ENCODE measurements around the gene TMEM129. TPM values are rescaled to one million over a fixed set of nuclear protein-coding genes. Genes with fewer than 3 reads are reported as not detected.

TMEM129 gene
- total and polyA plus RNA-seq, 10 of the 15 experiments (the other 5 are each of a cell fraction or from before 2014, with no cell fraction given) = 0.19 to 24.9 (median 13.2) TPM

GRCh38 chr4:1736812-1737211, 15.7 kb upstream of the TMEM129 start:
- no peaks in the 10 kb centered on the region for H4K20me1 ChIP-seq (ENCODE audit: control insufficient read depth, insufficient read depth)
- H3K27me3 ChIP-seq (replicated peaks in 1 of 2; ENCODE audit: control insufficient read depth in 2 of 2, insufficient read depth in 2 of 2, low read length in 1 of 2) = no peaks in the 10 kb centered on the region
- ChIA-PET RAD21 (ENCODE audit: unreplicated experiment) (no interaction called here), CTCF (no interaction called here), POLR2A (no interaction called here), SMC1A (ENCODE audit: uncharacterized antibody, unreplicated experiment) (no interaction called here)
- H3K4me2 ChIP-seq (ENCODE audit: control insufficient read depth, insufficient read depth) = no peak overlapping the region
- H3K79me2 ChIP-seq (ENCODE audit: control insufficient read depth, insufficient read depth, low read length) = no peaks in the 10 kb centered on the region
- H3K27ac ChIP-seq (ENCODE audit: control insufficient read depth, insufficient read depth) = no peak overlapping the region
- peaks cover 18% of the 10 kb centered on the region for H3K9me3 ChIP-seq (replicated peaks; ENCODE audit: control insufficient read depth, insufficient read depth, low read length)
- WGBS (ENCODE audit: insufficient coverage, insufficient replicate concordance, low lambda C conversion rate, missing lambda C conversion rate) = 88% methylated on average over 13 of the region's 13 CpGs
- peaks cover 47 to 55% of the 10 kb centered on the region in 2 experiments for H3K36me3 ChIP-seq (ENCODE audit: control insufficient read depth in 2 of 2, insufficient read depth in 2 of 2, low read length in 1 of 2)
- DNase-seq (ENCODE audit: low read depth, low spot score) (no peak), ATAC-seq (no peak), FAIRE-seq (no peak)
- no TSS peak for BruUV-seq (replicated peaks)
- no peak overlapping the region for H3K9ac ChIP-seq (ENCODE audit: control insufficient read depth, insufficient read depth, low read length)
- no peak overlapping the region for H2AFZ ChIP-seq (ENCODE audit: control insufficient read depth, low read depth, low read length)
- in situ Hi-C loops (cut with MboI) = no loop called here
- no peaks in the 10 kb centered on the region for H3K4me1 ChIP-seq (ENCODE audit: control insufficient read depth, insufficient read depth, low read length)
- H3K4me3 ChIP-seq = no peak overlapping the region
- intact Hi-C loops (cut with micrococcal nuclease; ENCODE audit: unreplicated experiment) = no loop called here
- TF ChIP-seq WRNIP1 (IDR thresholded peaks at IDR 0.05; ENCODE audit: borderline replicate concordance, low read depth, low read length) (no peak), KAT2A (conservative IDR thresholded peaks at IDR 0.05; ENCODE audit: control insufficient read depth, low read depth, low read length) (no peak), TCF7 (IDR thresholded peaks at IDR 0.05; ENCODE audit: borderline replicate concordance) (no peak), CREB1 (IDR thresholded peaks at IDR 0.05; ENCODE audit: low read depth) (no peak), CTCF (IDR thresholded peaks at IDR 0.05 in 2 of 3, conservative IDR thresholded peaks at IDR 0.05 in 1 of 3; ENCODE audit: control insufficient read depth in 2 of 3, extremely low read depth in 1 of 3, insufficient read depth in 1 of 3, low read depth in 3 of 3, low read length in 3 of 3) (no peak), PAX5 (IDR thresholded peaks at IDR 0.05; ENCODE audit: borderline replicate concordance, low read depth, low read length) (no peak), MTA2 (IDR thresholded peaks at IDR 0.05; ENCODE audit: low read depth) (no peak), CBX3 (IDR thresholded peaks at IDR 0.05; ENCODE audit: borderline replicate concordance, low read depth) (no peak), PAX8 (IDR thresholded peaks at IDR 0.05) (no peak), EED (IDR thresholded peaks at IDR 0.05; ENCODE audit: low read depth) (no peak), CEBPB (IDR thresholded peaks at IDR 0.05; ENCODE audit: borderline replicate concordance in 1 of 2, low read depth in 2 of 2, low read length in 2 of 2) (no peak), BHLHE40 (IDR thresholded peaks at IDR 0.05; ENCODE audit: borderline replicate concordance in 1 of 2, low read depth in 2 of 2, low read length in 1 of 2) (no peak), IKZF1 (conservative IDR thresholded peaks at IDR 0.05) (no peak), MXI1 (IDR thresholded peaks at IDR 0.05; ENCODE audit: low read depth, low read length) (no peak)

All from GM12878 (cell line).